GM12873 (cell line): ENCODE data around the gene LTV1.

ENCODE experiments used
- TF ChIP-seq, protein P1 (sequence below): IDR thresholded peaks from 2 replicates; pipeline ENCODE4 v1.5.1; 2012; ENCODE audit warnings: low read depth, mild to moderate bottlenecking, moderate library complexity, low read length, control low read depth; ENCODE audit not compliant: insufficient read depth; ENCODE audit errors: missing control alignments

LTV1 gene

DNA sequence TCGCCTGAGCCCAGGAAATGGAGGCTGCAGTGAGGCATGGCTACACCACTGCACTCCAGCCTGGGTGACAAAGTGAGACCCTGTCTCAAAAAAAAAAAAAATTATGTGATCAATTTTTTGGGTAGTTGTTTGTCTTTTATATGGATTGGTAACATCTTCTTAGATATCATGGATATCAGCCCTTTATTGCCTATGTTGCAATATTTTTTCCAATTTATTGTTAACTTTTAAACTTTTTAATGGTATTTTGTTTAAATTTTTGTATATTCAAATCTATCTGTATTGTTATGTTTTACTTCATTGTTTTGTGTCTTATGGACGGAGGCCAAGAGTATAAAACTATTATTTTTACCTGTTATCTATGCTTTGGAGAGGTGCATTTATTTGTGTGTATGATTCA, 32.4 kb upstream of the LTV1 start:
- TF ChIP-seq, protein P1, sequence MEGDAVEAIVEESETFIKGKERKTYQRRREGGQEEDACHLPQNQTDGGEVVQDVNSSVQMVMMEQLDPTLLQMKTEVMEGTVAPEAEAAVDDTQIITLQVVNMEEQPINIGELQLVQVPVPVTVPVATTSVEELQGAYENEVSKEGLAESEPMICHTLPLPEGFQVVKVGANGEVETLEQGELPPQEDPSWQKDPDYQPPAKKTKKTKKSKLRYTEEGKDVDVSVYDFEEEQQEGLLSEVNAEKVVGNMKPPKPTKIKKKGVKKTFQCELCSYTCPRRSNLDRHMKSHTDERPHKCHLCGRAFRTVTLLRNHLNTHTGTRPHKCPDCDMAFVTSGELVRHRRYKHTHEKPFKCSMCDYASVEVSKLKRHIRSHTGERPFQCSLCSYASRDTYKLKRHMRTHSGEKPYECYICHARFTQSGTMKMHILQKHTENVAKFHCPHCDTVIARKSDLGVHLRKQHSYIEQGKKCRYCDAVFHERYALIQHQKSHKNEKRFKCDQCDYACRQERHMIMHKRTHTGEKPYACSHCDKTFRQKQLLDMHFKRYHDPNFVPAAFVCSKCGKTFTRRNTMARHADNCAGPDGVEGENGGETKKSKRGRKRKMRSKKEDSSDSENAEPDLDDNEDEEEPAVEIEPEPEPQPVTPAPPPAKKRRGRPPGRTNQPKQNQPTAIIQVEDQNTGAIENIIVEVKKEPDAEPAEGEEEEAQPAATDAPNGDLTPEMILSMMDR = no peak

DNA sequence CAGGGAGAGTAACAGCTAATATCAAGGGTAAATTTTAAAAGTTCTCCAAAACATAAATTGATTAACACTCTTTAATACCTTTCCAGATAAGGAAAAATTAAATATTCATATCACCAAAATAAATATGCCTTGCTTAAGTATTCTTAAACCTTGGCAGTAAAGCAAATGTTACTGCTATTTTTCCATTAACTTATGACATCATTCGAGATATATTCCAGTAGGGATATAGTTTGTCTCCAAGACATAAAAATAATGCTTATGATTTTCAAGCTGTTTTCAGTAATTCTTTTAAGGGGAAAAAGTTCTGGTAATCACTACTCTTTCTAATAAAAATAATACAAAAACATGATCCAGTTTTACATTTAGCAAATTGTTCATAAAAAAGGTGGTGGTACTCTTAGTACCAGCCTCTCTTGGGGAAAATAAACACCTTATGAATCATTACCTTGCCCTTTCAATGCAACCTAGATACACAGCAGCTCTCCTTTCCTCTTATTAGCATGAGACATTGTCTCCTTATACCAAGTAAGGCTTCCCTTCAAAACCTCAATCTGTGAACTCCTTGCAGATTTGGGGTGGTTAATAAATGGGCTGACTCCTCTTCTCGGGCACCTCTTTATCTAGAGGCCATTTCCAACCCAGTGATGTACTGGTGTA, 31.5 kb upstream of the LTV1 start:
- TF ChIP-seq, protein P1 = no peak

DNA sequence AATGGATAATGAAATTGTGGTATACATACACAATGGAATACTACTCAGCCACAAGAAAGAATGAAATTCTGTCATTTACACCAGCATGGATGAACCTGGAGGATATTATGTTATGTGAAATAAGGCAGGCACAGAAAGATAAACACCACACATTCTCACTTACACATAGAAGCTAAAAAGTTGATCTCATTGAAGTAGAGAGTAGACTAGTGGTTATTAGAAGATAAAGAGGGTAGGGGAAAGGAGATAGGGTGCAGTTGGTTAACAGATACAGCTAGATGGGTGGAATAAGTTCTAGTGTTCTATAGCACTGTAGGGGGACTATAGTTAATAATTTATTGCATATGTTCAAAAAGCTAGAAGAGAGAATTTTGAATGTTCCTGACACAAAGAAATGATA, 25.5 kb upstream of the LTV1 start:
- TF ChIP-seq, protein P1 = no peak

DNA sequence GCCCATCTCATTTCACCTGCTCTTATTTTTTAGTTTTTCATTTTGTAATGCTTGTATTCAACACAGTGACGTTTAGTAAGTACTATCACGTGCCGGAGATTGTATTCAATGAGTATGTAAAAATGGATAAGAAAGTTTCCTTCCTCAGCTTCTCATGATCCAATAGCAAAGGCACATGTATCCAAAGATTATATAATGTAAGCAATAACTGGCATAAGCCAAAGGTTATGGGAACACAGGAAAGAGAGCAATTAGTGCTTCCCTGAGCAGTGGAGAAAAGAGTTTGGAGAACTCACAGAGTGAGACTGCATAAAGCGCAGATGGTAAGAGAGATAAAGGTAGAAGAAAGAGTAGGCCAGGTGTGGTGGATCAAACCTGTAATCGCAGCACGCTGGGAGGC, 21.8 kb upstream of the LTV1 start:
- TF ChIP-seq, protein P1 = no peak

DNA sequence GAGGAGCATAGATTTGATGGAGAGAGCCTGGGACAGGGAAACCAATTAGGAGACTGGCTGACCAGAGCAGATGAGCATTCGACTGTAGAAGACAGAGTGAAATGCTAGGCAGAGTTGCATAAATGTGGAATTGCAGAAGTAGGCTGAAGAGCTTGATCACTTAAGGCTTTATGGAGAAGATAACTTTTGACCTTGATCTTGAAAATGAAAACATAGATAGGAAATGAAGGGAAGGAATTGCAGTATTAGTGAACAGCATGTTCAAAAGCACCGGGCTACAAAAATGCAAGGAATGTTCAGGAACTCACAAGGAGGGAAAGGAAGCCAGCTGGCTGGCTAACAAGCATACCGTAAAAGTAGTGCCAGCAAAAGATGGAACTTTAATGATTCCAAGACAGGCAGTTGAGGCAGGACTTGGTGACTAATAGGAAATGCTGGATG, 20.5 kb upstream of the LTV1 start:
- TF ChIP-seq, protein P1 = no peak

DNA sequence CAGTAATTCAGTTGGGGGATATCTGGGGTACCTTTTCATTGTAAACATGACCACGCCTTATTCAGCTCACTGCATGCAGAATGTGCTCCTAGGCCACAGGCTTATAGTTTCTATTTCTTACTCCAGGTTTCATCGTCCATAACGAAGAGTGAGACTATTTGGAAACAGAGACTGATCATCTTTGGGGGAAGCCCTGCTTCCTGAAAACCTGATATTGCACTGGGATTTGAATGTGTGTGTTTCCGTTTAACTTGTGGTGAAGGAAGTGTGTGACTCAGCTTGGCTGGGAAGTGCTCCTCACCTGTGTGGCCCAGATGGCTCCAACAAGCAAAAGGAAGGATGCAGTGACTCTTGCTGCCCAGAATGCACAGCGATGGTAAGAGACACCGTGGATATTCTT, 19.6 kb upstream of the LTV1 start:
- TF ChIP-seq, protein P1 = no peak

DNA sequence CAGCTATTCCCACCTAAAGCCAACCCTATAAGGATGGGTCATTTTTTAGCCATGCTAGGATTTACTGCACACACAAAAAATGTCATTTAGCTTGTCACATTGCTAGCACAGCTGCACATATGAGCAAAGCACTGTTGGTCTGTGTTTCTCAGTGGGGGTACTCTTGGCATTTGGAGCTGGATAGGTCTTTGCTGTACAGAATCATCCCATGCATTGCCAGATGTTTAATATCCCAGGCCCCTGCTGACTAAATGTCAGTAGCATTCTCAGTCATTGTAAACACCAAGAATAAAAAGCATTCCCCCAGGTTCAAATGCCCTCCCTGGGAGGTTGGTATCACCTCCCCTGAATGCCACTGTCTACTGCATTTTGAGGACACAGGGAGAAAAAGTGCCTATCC, 14.6 kb upstream of the LTV1 start:
- TF ChIP-seq, protein P1 = no peak
